ENCODE results near the gene UTY. TPM values are rescaled to one million over a fixed set of nuclear protein-coding genes. Genes with fewer than 3 reads are reported as not detected.

UTY gene
- total RNA-seq, 1 experiment from 2014 or later = not detected

- no peaks in the 10 kb centered on the region for H3K36me3 Mint-ChIP-seq (ENCODE audit: insufficient read depth in 1 of 3, low read depth in 3 of 3)
- Histone ChIP-seq H3K23ac (ENCODE audit: insufficient read length, low read depth, low read length) (no peak overlapping the region), H3K9me3 (ENCODE audit: control insufficient read depth, low read depth, low read length) (no peaks in the 10 kb centered on the region), H3K18ac (ENCODE audit: insufficient read length, low read depth, low read length) (no peak overlapping the region), H3K4me2 (ENCODE audit: insufficient read depth, insufficient read length, low read length) (no peak overlapping the region), H2AFZ (ENCODE audit: low read length) (no peak overlapping the region), H3K79me1 (ENCODE audit: insufficient read depth, low read depth, low read length, poor library complexity, severe bottlenecking) (no peaks in the 10 kb centered on the region), H4K8ac (replicated peaks; ENCODE audit: insufficient read length, low read depth, low read length) (no peak overlapping the region), H2BK20ac (ENCODE audit: low read depth, low read length, poor library complexity, severe bottlenecking) (no peak overlapping the region), H3T11ph (ENCODE audit: low read length) (no peak overlapping the region), H2BK12ac (ENCODE audit: insufficient read length, low read depth, low read length) (no peak overlapping the region), H2BK15ac (ENCODE audit: low read depth, low read length) (no peak overlapping the region), H3K27me3 (ENCODE audit: insufficient read depth, low read length) (no peaks in the 10 kb centered on the region), H4K91ac (ENCODE audit: insufficient read length, low read depth, low read length) (no peak overlapping the region), H2BK120ac (ENCODE audit: low read depth, low read length, poor library complexity, severe bottlenecking) (no peak overlapping the region), H3K79me2 (ENCODE audit: insufficient read depth, low read length) (no peaks in the 10 kb centered on the region), H2BK5ac (ENCODE audit: insufficient read length, low read length) (no peak overlapping the region), H2AK5ac (ENCODE audit: insufficient read length, low read length) (no peak overlapping the region), H3K27ac (ENCODE audit: insufficient read length, low read depth, low read length) (no peak overlapping the region), H4K20me1 (ENCODE audit: control insufficient read depth, insufficient read depth, insufficient read length) (no peaks in the 10 kb centered on the region), H3K56ac (ENCODE audit: insufficient read length, low read depth, low read length) (no peak overlapping the region), H4K5ac (ENCODE audit: insufficient read length, low read depth, low read length) (no peak overlapping the region), H3K14ac (ENCODE audit: insufficient read depth, low read length) (no peak overlapping the region), H3K4ac (ENCODE audit: low read depth, low read length) (no peak overlapping the region), H3K23me2 (ENCODE audit: insufficient read length, low read depth, low read length, poor library complexity, severe bottlenecking) (no peaks in the 10 kb centered on the region), H3K9ac (ENCODE audit: extremely low read depth, insufficient read length, low read length) (no peak overlapping the region), H3K4me1 (ENCODE audit: insufficient read depth, low read length) (no peaks in the 10 kb centered on the region)
- H3K27ac Mint-ChIP-seq = no peak overlapping the region
- no peaks in the 10 kb centered on the region for H3K27me3 Mint-ChIP-seq (ENCODE audit: low read depth)
- WGBS (ENCODE audit: extremely low coverage, insufficient read length, low lambda C conversion rate) = no CpG with 5 or more reads among the region's 3 CpGs
- TF ChIP-seq CTCF (conservative IDR thresholded peaks at IDR 0.05) = no peak
- DNase-seq = no peak
- no peak overlapping the region for H3K4me3 Mint-ChIP-seq
- H3K9me3 Mint-ChIP-seq = no peaks in the 10 kb centered on the region
- no peaks in the 10 kb centered on the region for H3K4me1 Mint-ChIP-seq
Measured at GRCh38 chrY:13493737-13494136, 13.9 kb upstream of the UTY start.
